AG09309 (cell line): ENCODE measurements around the gene ITGA5.

ENCODE experiments used
- DNase-seq: peaks from one replicate; pipeline ENCODE4 v3.0.0-alpha.2; 2010; ENCODE audit warnings: low read depth
- H3K4me3 ChIP-seq: 2 replicates; pipeline ENCODE4 v1.5.1; 2011; ENCODE audit warnings: mild to moderate bottlenecking, low read depth, low read length, moderate library complexity; ENCODE audit not compliant: control insufficient read depth
- TF ChIP-seq, protein P1 (sequence below): IDR thresholded peaks from 2 replicates; pipeline ENCODE4 v1.5.1; 2011; ENCODE audit warnings: mild to moderate bottlenecking, low read depth, low read length, inconsistent platforms; ENCODE audit not compliant: insufficient read depth, control insufficient read depth; ENCODE audit errors: missing control alignments

ITGA5 gene

GRCh38 chr12:54352891-54353874 is 65.9 kb downstream of the ITGA5 start:
- TF ChIP-seq, protein P1, sequence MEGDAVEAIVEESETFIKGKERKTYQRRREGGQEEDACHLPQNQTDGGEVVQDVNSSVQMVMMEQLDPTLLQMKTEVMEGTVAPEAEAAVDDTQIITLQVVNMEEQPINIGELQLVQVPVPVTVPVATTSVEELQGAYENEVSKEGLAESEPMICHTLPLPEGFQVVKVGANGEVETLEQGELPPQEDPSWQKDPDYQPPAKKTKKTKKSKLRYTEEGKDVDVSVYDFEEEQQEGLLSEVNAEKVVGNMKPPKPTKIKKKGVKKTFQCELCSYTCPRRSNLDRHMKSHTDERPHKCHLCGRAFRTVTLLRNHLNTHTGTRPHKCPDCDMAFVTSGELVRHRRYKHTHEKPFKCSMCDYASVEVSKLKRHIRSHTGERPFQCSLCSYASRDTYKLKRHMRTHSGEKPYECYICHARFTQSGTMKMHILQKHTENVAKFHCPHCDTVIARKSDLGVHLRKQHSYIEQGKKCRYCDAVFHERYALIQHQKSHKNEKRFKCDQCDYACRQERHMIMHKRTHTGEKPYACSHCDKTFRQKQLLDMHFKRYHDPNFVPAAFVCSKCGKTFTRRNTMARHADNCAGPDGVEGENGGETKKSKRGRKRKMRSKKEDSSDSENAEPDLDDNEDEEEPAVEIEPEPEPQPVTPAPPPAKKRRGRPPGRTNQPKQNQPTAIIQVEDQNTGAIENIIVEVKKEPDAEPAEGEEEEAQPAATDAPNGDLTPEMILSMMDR = no peak
- no peak overlapping the region for H3K4me3 ChIP-seq
- DNase-seq = no peak

- no peak overlapping the region for H3K4me3 ChIP-seq
- TF ChIP-seq, protein P1 = no peak
- no peak for DNase-seq
These were observed 67.0 kb downstream of the ITGA5 start for GRCh38 chr12:54352022-54352531.

- DNase-seq = no peak
- TF ChIP-seq, protein P1 = no peak
- H3K4me3 ChIP-seq = no peak overlapping the region
These were observed 67.7 kb downstream of the ITGA5 start for GRCh38 chr12:54351341-54351740.

DNA sequence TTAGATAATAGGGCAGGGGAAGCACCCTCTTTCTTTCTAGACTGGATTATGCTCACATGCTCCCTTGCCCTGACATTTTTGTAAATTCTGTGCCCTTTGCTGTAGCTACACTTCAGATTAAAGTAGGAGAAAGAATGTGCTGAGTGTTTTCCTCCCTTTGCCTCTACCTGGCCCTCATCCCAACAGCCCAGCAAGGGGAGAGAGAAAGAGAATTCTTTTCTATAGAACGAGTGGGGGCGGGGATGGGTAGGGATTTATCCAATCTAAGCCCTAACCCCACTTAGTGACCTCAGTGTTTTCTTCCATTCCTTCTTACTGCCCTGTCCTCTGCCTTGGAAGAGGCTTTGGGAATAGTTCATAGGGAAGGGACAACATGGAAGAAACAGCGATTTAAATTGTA is 68.3 kb downstream of the ITGA5 start:
- DNase-seq = no peak
- no peak overlapping the region for H3K4me3 ChIP-seq
- TF ChIP-seq, protein P1 = no peak

GRCh38 chr12:54349679-54350078 is 69.4 kb downstream of the ITGA5 start:
- no peak for DNase-seq
- TF ChIP-seq, protein P1 = no peak
- H3K4me3 ChIP-seq = no peak overlapping the region

DNA sequence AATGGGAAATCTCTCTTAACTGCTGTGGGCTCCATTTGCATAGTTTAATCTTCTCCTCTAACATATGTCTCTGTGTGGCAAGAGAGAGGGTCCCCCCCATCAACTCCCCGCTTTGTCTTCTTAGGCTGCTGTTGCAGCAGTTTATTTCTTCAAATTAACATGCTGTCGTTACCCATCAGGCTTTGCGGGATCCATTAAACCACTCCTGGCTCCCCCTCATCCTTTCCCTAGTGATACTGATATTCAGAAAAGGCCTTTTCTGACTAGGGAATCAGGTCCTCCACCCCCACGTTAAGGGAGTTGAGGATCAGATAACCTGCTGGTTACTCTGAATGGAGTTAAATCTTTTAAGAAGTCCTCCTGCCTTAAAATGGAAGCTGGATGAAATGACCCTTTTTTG is 70.0 kb downstream of the ITGA5 start:
- H3K4me3 ChIP-seq = no peak overlapping the region
- TF ChIP-seq, protein P1 = no peak
- no peak for DNase-seq
